GM13976 (cell line): Measurements from ENCODE around the gene PTGR3.

Experiments used
- DNase-seq: peaks from one replicate; pipeline ENCODE4 v3.0.0; 2012; ENCODE audit warnings: low spot score
- CTCF ChIP-seq: IDR thresholded peaks from 2 replicates; pipeline ENCODE4 v1.5.1; 2012; ENCODE audit warnings: borderline replicate concordance, mild to moderate bottlenecking; ENCODE audit not compliant: insufficient read depth; ENCODE audit errors: extremely low read depth, missing control alignments, control extremely low read depth
- in situ Hi-C: fragments of 300-500 bp; cut with MboI; formaldehyde crosslinking; loops from one replicate; pipeline ENCODE4 v1.12.0; 2022; ENCODE audit warnings: low sequenced_read_pairs, mixed read lengths, inconsistent platforms; ENCODE audit not compliant: unreplicated experiment

The PTGR3 gene

GRCh38 chr18:75228967-75229366, 20.0 kb upstream of the PTGR3 start:
- in situ Hi-C loops: no loop called here
- TF ChIP-seq CTCF: no peak
- no peak for DNase-seq

GRCh38 chr18:75227535-75228296, 18.8 kb upstream of the PTGR3 start:
- in situ Hi-C loops: no loop called here
- DNase-seq: no peak
- no peak for TF ChIP-seq CTCF

GRCh38 chr18:75226956-75227316, 18.0 kb upstream of the PTGR3 start:
- DNase-seq: no peak
- TF ChIP-seq CTCF: no peak
- in situ Hi-C loops: no loop called here

GRCh38 chr18:75226286-75226955, 17.5 kb upstream of the PTGR3 start:
- in situ Hi-C loops: no loop called here
- no peak for DNase-seq
- no peak for TF ChIP-seq CTCF

- no peak for DNase-seq
- in situ Hi-C loops: no loop called here
- no peak for TF ChIP-seq CTCF
Observed at GRCh38 chr18:75223687-75224347, 14.9 kb upstream of the PTGR3 start.

- no peak for DNase-seq
- in situ Hi-C loops: no loop called here
- no peak for TF ChIP-seq CTCF
Observed at GRCh38 chr18:75222407-75222806, 13.5 kb upstream of the PTGR3 start.
